SH-SY5Y (cell line): ENCODE results near the gene SLC31A1.

Experiments used
- GATA2 ChIP-seq: IDR thresholded peaks from 2 replicates; pipeline ENCODE4 v1.6.1; 2011; ENCODE audit warnings: mild to moderate bottlenecking, low read depth, low read length
- GATA3 ChIP-seq: IDR thresholded peaks from 2 replicates; pipeline ENCODE4 v1.6.1; 2011; ENCODE audit warnings: low read depth, mild to moderate bottlenecking, low read length, moderate library complexity

DNA sequence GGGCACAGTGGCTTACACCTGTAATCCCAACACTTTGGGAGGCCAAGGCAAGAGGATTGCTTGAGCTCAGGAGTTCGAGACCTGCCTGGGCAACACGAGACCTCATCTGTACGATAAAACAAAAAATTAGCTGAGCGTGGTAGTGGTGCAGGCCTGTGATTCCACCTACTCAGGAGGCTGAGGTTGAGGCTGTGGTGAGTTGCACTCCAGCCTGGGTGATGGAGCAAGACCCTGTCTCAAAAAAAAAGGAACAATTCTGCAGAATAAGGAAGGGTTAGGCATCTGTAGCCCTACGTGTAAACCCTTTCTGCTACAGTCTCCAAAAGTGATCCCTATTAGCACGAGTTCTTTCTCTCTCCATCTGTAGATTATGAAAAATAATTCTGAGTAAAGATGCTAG is 34.1 kb downstream of the SLC31A1 start:
- TF ChIP-seq GATA2 (no peak), GATA3 (no peak)
